T-cell (primary cell): ENCODE measurements around the gene NUAK1. TPM values are rescaled to one million over a fixed set of nuclear protein-coding genes. Genes with fewer than 3 reads are reported as not detected.

Experiments
- ATAC-seq, 4 experiments: fragments of 200-7000 bp in 3 of 4; fragments of 150-1000 bp in 1 of 4; cut with Tn5 transposase; replicated peaks in 1 of 4; 1 replicate in 3 of 4; 2 replicates in 1 of 4; pipeline ENCODE4 v1.10.0; 2021; ENCODE audit warnings: moderate library complexity in 3 of 4, mild to moderate bottlenecking in 2 of 4, moderate number of reproducible peaks in 1 of 4
- CTCF ChIA-PET, 2 donors: fragments of 300-600 bp; sonication (Branson Sonifier 250); formaldehyde crosslinking; loops; one replicate each; lab custom pipeline; 2022; ENCODE audit warnings: antibody characterized with exemption in 2 of 2; lab: Charles Lee
- POLR2A ChIA-PET, 2 donors: fragments of 300-600 bp; sonication (Branson Sonifier 250); formaldehyde crosslinking; loops; one replicate each; lab custom pipeline; 2022; ENCODE audit warnings: antibody characterized with exemption in 2 of 2; lab: Charles Lee
- DNase-seq, 35 experiments: peaks; one replicate each; pipeline versions ENCODE4 v3.0.0 to v3.0.0-alpha.2; 2013 to 2023
- H3K27ac ChIP-seq: one replicate; pipeline ENCODE4 v1.5.1; 2013; ENCODE audit warnings: low read length
- H3K27me3 ChIP-seq, 2 experiments: replicated peaks in 1 of 2; 1 replicate in 1 of 2; 2 replicates in 1 of 2; pipeline versions ENCODE4 v1.6.1 to v1.7.0; 2013; ENCODE audit warnings: low read length in 1 of 2, mixed read lengths in 1 of 2; ENCODE audit not compliant: control insufficient read depth in 2 of 2, insufficient read depth in 2 of 2; ENCODE audit errors: extremely low read depth in 1 of 2
- H3K36me3 ChIP-seq, 2 donors: 1 replicate in 1 of 2; 2 replicates in 1 of 2; pipeline versions ENCODE4 v1.6.1 to v1.7.0; 2013; ENCODE audit warnings: low read length in 1 of 2; ENCODE audit not compliant: control insufficient read depth in 2 of 2, insufficient read depth in 1 of 2; ENCODE audit errors: extremely low read depth in 1 of 2
- H3K4me1 ChIP-seq, 2 experiments: 1 replicate in 1 of 2; 2 replicates in 1 of 2; pipeline versions ENCODE4 v1.6.1 to v1.7.0; 2013; ENCODE audit warnings: low read length in 2 of 2, mixed read lengths in 1 of 2; ENCODE audit not compliant: insufficient read depth in 2 of 2, control insufficient read depth in 1 of 2; ENCODE audit errors: extremely low read depth in 1 of 2
- H3K4me3 ChIP-seq, 2 donors: 1 replicate in 1 of 2; 2 replicates in 1 of 2; pipeline versions ENCODE4 v1.5.1 to v1.7.0; 2013; ENCODE audit warnings: mild to moderate bottlenecking in 2 of 2, low read length in 1 of 2, moderate library complexity in 1 of 2; ENCODE audit not compliant: control insufficient read depth in 1 of 2; ENCODE audit errors: extremely low read depth in 1 of 2
- H3K9me3 ChIP-seq: 2 replicates; pipeline ENCODE4 v1.7.0; 2013
- H3K27ac Mint-ChIP-seq, 2 donors: one replicate each; pipeline ENCODE4 v1.8.0; 2020 to 2021; ENCODE audit warnings: mild to moderate bottlenecking in 2 of 2, mixed read lengths in 2 of 2
- H3K27me3 Mint-ChIP-seq, 2 donors: one replicate each; pipeline ENCODE4 v1.8.0; 2021 to 2022; ENCODE audit warnings: mixed read lengths in 2 of 2
- H3K36me3 Mint-ChIP-seq: one replicate; pipeline ENCODE4 v1.8.0; 2021; ENCODE audit warnings: mixed read lengths
- H3K4me1 Mint-ChIP-seq, 3 donors: one replicate each; pipeline ENCODE4 v1.8.0; 2020 to 2022; ENCODE audit warnings: mixed read lengths in 3 of 3, mild to moderate bottlenecking in 1 of 3
- H3K4me3 Mint-ChIP-seq, 3 donors: one replicate each; pipeline ENCODE4 v1.8.0; 2020 to 2022; ENCODE audit warnings: mild to moderate bottlenecking in 3 of 3, mixed read lengths in 3 of 3, moderate library complexity in 3 of 3
- H3K9me3 Mint-ChIP-seq, 3 donors: one replicate each; pipeline ENCODE4 v1.8.0; 2020 to 2022; ENCODE audit warnings: mixed read lengths in 3 of 3
- WGBS: methylation state at CpG from one replicate; pipeline ENCODE4 v1.1.5; 2013; ENCODE audit warnings: missing lambda C conversion rate; ENCODE audit not compliant: insufficient coverage; 5-methylcytosine and 5-hydroxymethylcytosine counted together
- total RNA-seq, 35 experiments: library from RNA in 6 of 35; stranded (reverse) in 6 of 35; fragments of 120-200 nt in 1 of 35; gene quantifications; one replicate each; pipeline versions ENCODE4 v1.2.1 to v1.2.4 and lab custom pipeline; 2013 to 2026

The NUAK1 gene
- total RNA-seq, 5 donors from 2014 or later (not counting 1 experiment from before 2014, with no cell fraction given): 0.25 to 0.50 (median 0.30) TPM

DNA sequence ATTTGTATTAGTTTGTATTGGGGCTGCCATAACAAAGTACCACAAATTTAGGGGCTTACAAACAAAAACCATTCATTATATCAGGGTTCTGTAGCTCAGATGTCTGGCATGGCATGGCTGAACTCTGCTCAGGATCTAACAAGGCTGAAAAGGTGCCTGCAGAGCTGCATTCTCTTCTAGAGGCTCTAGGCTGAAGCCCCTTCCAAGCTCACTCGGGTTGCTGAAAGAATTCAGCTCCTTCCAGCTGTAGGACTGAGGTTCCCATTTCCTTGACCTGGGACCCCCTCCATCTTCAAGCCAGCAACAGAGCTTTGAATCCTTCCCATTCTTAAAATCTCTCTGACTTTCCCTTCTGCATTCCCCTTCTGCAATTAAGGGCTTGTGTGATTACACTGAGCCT, 90.7 kb downstream of the NUAK1 start:
- Mint-ChIP-seq H3K4me1 (no peaks in the 10 kb centered on the region), H3K4me3 (no peak overlapping the region), H3K27me3 (peaks cover 18 to 24% of the 10 kb centered on the region in 2 donors), H3K36me3 (no peaks in the 10 kb centered on the region), H3K27ac (no peak overlapping the region), H3K9me3 (no peaks in the 10 kb centered on the region)
- Histone ChIP-seq H3K27me3 (peaks cover 0 to 6% of the 10 kb centered on the region in 2 experiments), H3K4me1 (no peaks in the 10 kb centered on the region), H3K9me3 (no peaks in the 10 kb centered on the region), H3K27ac (no peak overlapping the region), H3K4me3 (no peak overlapping the region), H3K36me3 (no peaks in the 10 kb centered on the region)
- no peak for DNase-seq
- WGBS: 50% methylated on average over 1 of the region's 1 CpG
- no peak for ATAC-seq
- ChIA-PET POLR2A (no interaction called here), CTCF (no interaction called here)

DNA sequence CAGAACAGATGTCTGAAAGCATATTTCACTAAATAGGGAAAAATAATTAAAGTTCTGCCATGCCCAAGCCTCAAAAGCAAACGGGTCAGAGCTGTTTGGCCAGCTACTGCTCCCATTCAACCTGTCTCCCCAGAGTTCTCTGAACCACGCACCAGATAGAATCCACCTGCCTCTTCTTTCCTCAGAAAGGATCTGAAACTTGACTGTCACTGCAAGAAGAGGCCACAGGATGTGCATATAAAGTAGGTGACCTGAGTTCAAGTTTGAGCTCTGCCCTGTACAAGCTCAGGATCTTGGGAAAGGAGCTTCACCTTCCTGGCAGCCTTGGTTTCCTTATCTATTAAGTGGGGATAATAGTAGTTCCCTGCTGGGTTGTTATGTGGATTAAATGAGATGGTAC, 91.8 kb downstream of the NUAK1 start:
- DNase-seq (no peak), ATAC-seq (no peak)
- Histone ChIP-seq H3K4me3 (no peak overlapping the region), H3K9me3 (no peaks in the 10 kb centered on the region), H3K27me3 (peaks cover 0 to 6% of the 10 kb centered on the region in 2 experiments), H3K36me3 (no peaks in the 10 kb centered on the region), H3K4me1 (no peaks in the 10 kb centered on the region), H3K27ac (no peak overlapping the region)
- Mint-ChIP-seq H3K4me1 (no peaks in the 10 kb centered on the region), H3K9me3 (no peaks in the 10 kb centered on the region), H3K27ac (no peak overlapping the region), H3K36me3 (no peaks in the 10 kb centered on the region), H3K27me3 (peaks cover 21 to 26% of the 10 kb centered on the region in 2 donors), H3K4me3 (no peak overlapping the region)
- POLR2A ChIA-PET: no interaction called here
- CTCF ChIA-PET: no interaction called here
- no CpG with 5 or more reads among the region's 2 CpGs for WGBS

DNA sequence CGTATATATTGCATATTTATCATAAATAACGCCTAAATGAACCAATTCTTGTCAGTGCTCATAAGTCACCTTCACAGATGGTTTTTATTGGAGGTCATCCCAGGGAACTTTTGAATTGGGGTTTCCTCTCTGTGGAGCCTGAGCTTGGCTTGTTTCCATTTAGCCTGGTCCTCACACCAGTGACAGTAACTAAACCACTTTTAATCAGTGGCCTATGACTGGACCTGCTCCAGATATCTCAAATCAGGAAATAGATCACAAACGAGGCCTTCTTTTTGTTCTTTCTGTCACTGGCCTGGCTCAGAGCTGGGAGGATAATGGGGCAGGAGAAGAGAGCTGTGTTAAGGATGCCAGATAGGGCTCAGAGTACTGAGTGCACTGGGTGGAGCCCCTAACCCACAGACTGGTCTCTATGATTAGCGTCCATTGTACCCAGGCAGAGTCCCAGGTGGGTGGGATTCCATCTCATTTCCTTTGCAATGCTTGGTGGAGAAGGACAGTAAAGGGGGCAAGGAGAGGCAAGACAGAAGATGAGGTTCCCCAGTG, 92.4 kb downstream of the NUAK1 start:
- Histone ChIP-seq H3K4me1 (no peaks in the 10 kb centered on the region), H3K27ac (no peak overlapping the region), H3K9me3 (no peaks in the 10 kb centered on the region), H3K36me3 (no peaks in the 10 kb centered on the region), H3K4me3 (no peak overlapping the region), H3K27me3 (peaks cover 0 to 6% of the 10 kb centered on the region in 2 experiments)
- Mint-ChIP-seq H3K27me3 (peaks cover 17 to 25% of the 10 kb centered on the region in 2 donors), H3K27ac (no peak overlapping the region), H3K9me3 (no peaks in the 10 kb centered on the region), H3K4me1 (no peaks in the 10 kb centered on the region), H3K36me3 (no peaks in the 10 kb centered on the region), H3K4me3 (no peak overlapping the region)
- ChIA-PET POLR2A (no interaction called here), CTCF (no interaction called here)
- DNase-seq (no peak), ATAC-seq (no peak)
- 83% methylated on average over 1 of the region's 4 CpGs for WGBS

DNA sequence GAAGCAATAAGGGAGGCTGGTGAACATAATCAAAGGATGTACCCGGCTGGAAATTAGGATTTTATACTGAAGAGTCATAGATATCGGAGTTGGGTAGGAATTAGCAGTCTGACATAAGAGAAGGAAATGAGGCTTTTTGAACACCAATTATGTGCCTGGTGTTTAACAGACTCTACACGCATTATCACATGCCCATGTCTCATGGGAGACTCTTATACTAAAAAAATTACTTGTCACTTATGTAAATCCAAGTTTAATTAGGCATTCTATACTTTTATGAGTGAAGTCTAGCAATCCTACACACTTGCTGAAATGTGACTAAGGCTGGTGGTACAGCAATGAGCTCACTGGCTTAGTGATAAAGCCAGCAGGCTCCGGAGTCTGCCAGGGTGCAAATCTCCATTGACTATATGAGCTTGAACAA, 93.5 kb downstream of the NUAK1 start:
- no peaks in the 10 kb centered on the region for H3K36me3 ChIP-seq
- DNase-seq (no peak), ATAC-seq (no peak)
- no peaks in the 10 kb centered on the region for H3K9me3 ChIP-seq
- Mint-ChIP-seq H3K9me3 (no peaks in the 10 kb centered on the region), H3K4me1 (no peaks in the 10 kb centered on the region), H3K27ac (no peak overlapping the region), H3K36me3 (no peaks in the 10 kb centered on the region), H3K27me3 (peaks cover 10 to 15% of the 10 kb centered on the region in 2 donors), H3K4me3 (no peak overlapping the region)
- ChIA-PET POLR2A (no interaction called here), CTCF (no interaction called here)
- no CpG with 5 or more reads among the region's 4 CpGs for WGBS
- H3K4me1 ChIP-seq: no peaks in the 10 kb centered on the region
- H3K27me3 ChIP-seq: peaks cover 0 to 9% of the 10 kb centered on the region in 2 experiments
- no peak overlapping the region for H3K27ac ChIP-seq
- no peak overlapping the region for H3K4me3 ChIP-seq

DNA sequence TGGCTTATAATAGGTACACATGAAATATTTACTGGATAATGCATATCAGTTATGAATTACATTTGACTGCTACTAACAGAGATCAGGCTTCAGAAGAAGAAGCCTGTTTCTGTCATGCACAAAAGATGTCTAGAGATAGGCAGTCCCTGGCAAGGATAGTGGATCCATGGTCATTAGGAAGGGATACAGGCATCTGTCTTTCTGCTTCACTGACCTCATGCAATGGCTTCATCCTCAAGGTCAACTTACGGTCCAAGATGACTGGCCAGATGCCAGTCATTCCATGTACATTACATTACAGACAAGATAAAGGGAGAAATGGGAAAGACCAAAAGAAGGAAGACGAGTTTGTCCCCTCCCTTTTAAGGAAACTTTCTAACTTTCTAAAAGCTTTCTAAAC, 94.0 kb downstream of the NUAK1 start:
- H3K27me3 ChIP-seq: peaks cover 0 to 14% of the 10 kb centered on the region in 2 experiments
- no CpG with 5 or more reads among the region's 2 CpGs for WGBS
- Mint-ChIP-seq H3K4me1 (no peaks in the 10 kb centered on the region), H3K36me3 (no peaks in the 10 kb centered on the region), H3K4me3 (no peak overlapping the region), H3K9me3 (no peaks in the 10 kb centered on the region), H3K27ac (no peak overlapping the region), H3K27me3 (peaks cover 10 to 14% of the 10 kb centered on the region in 2 donors)
- no peak overlapping the region for H3K27ac ChIP-seq
- ChIA-PET CTCF (no interaction called here), POLR2A (no interaction called here)
- H3K9me3 ChIP-seq: no peaks in the 10 kb centered on the region
- no peak overlapping the region for H3K4me3 ChIP-seq
- DNase-seq: no peak
- no peaks in the 10 kb centered on the region for H3K36me3 ChIP-seq
- no peaks in the 10 kb centered on the region for H3K4me1 ChIP-seq
- no peak for ATAC-seq

DNA sequence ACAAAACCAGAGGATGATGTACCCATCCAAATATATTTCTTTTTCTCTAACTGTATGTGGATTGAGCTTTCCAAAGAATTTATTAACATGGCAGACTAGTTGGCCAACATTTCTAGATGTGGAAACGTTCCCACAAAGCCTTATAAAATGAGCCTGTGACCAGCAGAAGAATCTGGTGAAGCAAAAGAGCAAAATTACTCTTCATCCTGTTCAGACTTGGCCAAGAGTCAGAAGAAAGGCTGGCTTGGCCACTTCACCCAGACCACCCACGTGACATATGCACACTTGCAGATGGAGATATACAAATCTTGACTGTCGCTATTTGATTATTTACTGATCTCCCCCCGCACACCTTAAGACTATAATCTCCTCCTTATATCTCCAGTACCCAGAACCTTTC, 96.7 kb downstream of the NUAK1 start:
- Histone ChIP-seq H3K27ac (no peak overlapping the region), H3K4me3 (no peak overlapping the region), H3K4me1 (no peaks in the 10 kb centered on the region), H3K9me3 (no peaks in the 10 kb centered on the region), H3K27me3 (peaks cover 0 to 20% of the 10 kb centered on the region in 2 experiments), H3K36me3 (no peaks in the 10 kb centered on the region)
- Mint-ChIP-seq H3K4me1 (no peaks in the 10 kb centered on the region), H3K9me3 (no peaks in the 10 kb centered on the region), H3K4me3 (no peak overlapping the region), H3K36me3 (no peaks in the 10 kb centered on the region), H3K27ac (no peak overlapping the region), H3K27me3 (peaks cover 4 to 5% of the 10 kb centered on the region in 2 donors)
- DNase-seq: no peak
- ChIA-PET CTCF (no interaction called here), POLR2A (no interaction called here)
- no peak for ATAC-seq
- WGBS: 37% methylated on average over 2 of the region's 4 CpGs

DNA sequence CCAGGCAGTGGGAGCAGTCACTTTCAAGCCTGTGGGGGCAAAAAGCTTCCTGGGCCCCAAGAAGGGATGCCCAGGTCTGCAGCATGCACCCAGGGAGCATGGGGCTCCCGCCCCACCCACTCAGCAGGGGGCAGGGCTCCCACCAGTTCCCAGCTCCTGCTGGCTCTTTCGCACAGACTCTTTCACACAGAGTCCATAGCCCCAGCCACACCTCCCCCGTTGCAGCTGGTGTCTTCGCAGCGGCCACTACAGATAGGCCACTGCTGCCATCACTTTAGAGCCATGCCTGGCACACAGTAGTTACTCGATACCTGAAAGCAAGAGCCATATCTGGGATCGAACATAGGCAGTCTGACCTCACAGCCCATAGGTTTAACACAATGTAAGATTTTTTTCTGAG, 98.2 kb downstream of the NUAK1 start:
- no peaks in the 10 kb centered on the region for H3K36me3 Mint-ChIP-seq
- Histone ChIP-seq H3K27me3 (peaks cover 0 to 20% of the 10 kb centered on the region in 2 experiments), H3K9me3 (no peaks in the 10 kb centered on the region), H3K4me3 (no peak overlapping the region), H3K36me3 (no peaks in the 10 kb centered on the region), H3K4me1 (no peaks in the 10 kb centered on the region), H3K27ac (no peak overlapping the region)
- no peaks in the 10 kb centered on the region for H3K9me3 Mint-ChIP-seq
- H3K27ac Mint-ChIP-seq: no peak overlapping the region
- POLR2A ChIA-PET: no interaction called here
- 84% methylated on average over 7 of the region's 7 CpGs for WGBS
- H3K4me1 Mint-ChIP-seq: no peaks in the 10 kb centered on the region
- CTCF ChIA-PET: no interaction called here
- ATAC-seq: no peak
- no peak overlapping the region for H3K4me3 Mint-ChIP-seq
- DNase-seq: no peak
- H3K27me3 Mint-ChIP-seq: peaks cover 4 to 5% of the 10 kb centered on the region in 2 donors
